HL-60 (cell line): Measurements from ENCODE around the gene SANBR.

ENCODE experiments used
- DNase-seq, 2 experiments: peaks; one replicate each; pipeline ENCODE4 v3.0.0-alpha.2; 2010 to 2020; ENCODE audit warnings: low read depth in 1 of 2, low spot score in 1 of 2
- H3K27ac ChIP-seq: fragments of 250-450 bp; sonication (Bioruptor Pico); replicated peaks from 2 replicates; pipeline ENCODE4 v1.5.1; 2020; ENCODE audit warnings: mild to moderate bottlenecking, moderate library complexity
- H3K27me3 ChIP-seq: fragments of 250-450 bp; sonication (Bioruptor Pico); 2 replicates; pipeline ENCODE4 v1.5.1; 2021; ENCODE audit warnings: mild to moderate bottlenecking, moderate library complexity; ENCODE audit not compliant: insufficient read depth, poor library complexity, severe bottlenecking
- H3K4me3 ChIP-seq: replicated peaks from 2 replicates; pipeline ENCODE4 v1.5.1; 2011; ENCODE audit warnings: mild to moderate bottlenecking, control low read depth, low read length; ENCODE audit not compliant: insufficient read depth
- GABPA ChIP-seq: IDR thresholded peaks from 2 replicates; pipeline ENCODE4 v1.6.1; 2012; ENCODE audit warnings: low read depth
- POLR2AphosphoS5 ChIP-seq: IDR thresholded peaks from 2 replicates; pipeline ENCODE4 v1.6.1; 2012; ENCODE audit warnings: low read depth
- SPI1 ChIP-seq: IDR thresholded peaks from 2 replicates; pipeline ENCODE4 v1.6.1; 2012; ENCODE audit warnings: low read depth, mild to moderate bottlenecking, borderline replicate concordance
- long read RNA-seq: library from polyadenylated mRNA; unstranded; transcript quantifications from one replicate; pipeline ENCODE4 v2.0.0, GENCODE V29; 2020
- TF ChIP-seq, protein P1 (sequence below): IDR thresholded peaks from one replicate; pipeline ENCODE4 v1.5.1; 2011; ENCODE audit warnings: low read length, control low read depth, inconsistent platforms; ENCODE audit not compliant: insufficient read depth
- TF ChIP-seq, protein P2 (sequence below): IDR thresholded peaks from 2 replicates; pipeline ENCODE4 v1.6.1; 2012; ENCODE audit warnings: low read depth; ENCODE audit not compliant: insufficient replicate concordance

Gene SANBR
- long read RNA-seq, partial matches to known transcripts: 3 of 6 reads
- long read RNA-seq, other reads (novel, unspliced or antisense): 3 of 6 reads

DNA sequence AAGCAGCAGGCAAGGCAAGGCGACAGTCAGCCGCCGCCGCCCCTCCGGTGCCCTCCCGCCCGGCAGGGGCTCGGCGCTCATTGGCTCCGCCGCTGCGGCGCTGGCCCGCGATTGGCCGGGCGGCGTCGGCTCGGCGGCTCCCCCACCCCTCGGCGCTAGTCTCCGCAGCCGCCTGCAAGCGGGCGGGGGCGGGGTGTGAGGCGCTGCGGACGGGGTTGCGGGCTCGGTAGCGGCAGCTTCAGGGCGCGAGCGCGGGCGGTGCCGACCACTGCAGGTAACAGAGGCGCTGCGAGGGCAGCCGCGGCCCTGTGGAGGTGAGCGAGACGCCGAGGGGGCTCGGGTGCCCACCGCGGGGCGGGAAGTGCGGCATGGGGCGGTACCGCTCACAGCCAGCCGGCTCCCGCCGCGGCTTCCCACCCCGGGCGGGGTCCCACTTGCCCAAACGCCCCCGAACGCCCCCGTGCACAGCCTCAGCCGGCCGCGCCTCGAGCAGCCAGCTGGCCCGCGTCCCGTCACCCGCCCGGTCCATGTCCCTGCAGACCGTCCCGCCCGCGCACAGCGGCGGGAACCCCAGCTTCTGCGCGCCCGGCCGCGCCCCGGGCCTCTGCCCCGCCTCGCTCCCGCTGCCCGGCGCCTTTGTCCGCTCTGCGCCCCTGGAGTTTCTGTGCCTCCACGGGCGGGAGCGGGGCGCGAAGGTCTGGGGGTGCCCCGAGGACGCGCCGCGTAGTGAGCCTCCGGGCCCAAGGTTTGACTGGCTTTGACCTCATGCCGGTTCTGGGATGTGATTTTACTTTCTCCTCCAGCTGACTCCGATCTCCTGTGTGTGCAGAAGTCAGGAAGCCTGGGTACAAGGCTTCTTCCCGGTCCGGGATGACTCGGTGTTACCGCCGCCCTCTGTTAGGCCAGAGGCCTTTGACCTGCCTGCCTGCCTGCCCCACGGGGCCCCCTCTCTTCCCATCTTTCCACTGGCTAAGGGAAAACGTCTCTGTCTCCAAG lies at the start of gene SANBR:
SANBR (plus strand) TSS at position 158 of the 996 bp plus-strand sequence. CDS start 4,480 bp downstream, outside the sequence.
- H3K27me3 ChIP-seq: no peaks in the 10 kb centered on the region
- no peak within 1 kb of the TSS for H3K27ac ChIP-seq
- DNase-seq: peak; percentile 65 to 87
- peak within 1 kb of the TSS; percentile 85 for H3K4me3 ChIP-seq
- TF ChIP-seq GABPA (no peak), SPI1 (no peak)
- TF ChIP-seq, protein P1, sequence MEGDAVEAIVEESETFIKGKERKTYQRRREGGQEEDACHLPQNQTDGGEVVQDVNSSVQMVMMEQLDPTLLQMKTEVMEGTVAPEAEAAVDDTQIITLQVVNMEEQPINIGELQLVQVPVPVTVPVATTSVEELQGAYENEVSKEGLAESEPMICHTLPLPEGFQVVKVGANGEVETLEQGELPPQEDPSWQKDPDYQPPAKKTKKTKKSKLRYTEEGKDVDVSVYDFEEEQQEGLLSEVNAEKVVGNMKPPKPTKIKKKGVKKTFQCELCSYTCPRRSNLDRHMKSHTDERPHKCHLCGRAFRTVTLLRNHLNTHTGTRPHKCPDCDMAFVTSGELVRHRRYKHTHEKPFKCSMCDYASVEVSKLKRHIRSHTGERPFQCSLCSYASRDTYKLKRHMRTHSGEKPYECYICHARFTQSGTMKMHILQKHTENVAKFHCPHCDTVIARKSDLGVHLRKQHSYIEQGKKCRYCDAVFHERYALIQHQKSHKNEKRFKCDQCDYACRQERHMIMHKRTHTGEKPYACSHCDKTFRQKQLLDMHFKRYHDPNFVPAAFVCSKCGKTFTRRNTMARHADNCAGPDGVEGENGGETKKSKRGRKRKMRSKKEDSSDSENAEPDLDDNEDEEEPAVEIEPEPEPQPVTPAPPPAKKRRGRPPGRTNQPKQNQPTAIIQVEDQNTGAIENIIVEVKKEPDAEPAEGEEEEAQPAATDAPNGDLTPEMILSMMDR: no peak

DNA sequence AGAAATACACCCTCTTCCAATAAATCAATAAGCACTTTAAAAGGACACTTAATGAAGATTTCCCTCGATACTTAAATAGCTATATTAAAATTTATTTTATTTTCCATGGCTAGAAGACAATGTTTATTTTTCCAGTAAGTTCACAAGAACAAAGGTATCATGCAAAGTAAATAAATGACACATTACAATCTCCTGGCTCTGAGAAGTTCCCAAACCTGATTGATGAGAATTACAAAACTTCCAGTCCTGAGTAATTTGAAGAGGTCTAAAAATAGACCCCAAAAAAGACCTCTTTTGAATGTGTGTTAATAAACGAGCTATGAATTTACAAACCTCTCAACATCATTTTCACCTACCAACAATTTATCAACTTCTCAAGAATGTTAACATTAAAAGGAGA lies 49.7 kb upstream of the SANBR start:
- peak overlapping the region; percentile 79 for H3K4me3 ChIP-seq
- no peak overlapping the region for H3K27ac ChIP-seq
- no peak for DNase-seq
- no peaks in the 10 kb centered on the region for H3K27me3 ChIP-seq
- TF ChIP-seq SPI1: no peak
- no peak for TF ChIP-seq GABPA
- TF ChIP-seq, protein P1: no peak
- no peak for TF ChIP-seq POLR2AphosphoS5
- TF ChIP-seq, protein P2, sequence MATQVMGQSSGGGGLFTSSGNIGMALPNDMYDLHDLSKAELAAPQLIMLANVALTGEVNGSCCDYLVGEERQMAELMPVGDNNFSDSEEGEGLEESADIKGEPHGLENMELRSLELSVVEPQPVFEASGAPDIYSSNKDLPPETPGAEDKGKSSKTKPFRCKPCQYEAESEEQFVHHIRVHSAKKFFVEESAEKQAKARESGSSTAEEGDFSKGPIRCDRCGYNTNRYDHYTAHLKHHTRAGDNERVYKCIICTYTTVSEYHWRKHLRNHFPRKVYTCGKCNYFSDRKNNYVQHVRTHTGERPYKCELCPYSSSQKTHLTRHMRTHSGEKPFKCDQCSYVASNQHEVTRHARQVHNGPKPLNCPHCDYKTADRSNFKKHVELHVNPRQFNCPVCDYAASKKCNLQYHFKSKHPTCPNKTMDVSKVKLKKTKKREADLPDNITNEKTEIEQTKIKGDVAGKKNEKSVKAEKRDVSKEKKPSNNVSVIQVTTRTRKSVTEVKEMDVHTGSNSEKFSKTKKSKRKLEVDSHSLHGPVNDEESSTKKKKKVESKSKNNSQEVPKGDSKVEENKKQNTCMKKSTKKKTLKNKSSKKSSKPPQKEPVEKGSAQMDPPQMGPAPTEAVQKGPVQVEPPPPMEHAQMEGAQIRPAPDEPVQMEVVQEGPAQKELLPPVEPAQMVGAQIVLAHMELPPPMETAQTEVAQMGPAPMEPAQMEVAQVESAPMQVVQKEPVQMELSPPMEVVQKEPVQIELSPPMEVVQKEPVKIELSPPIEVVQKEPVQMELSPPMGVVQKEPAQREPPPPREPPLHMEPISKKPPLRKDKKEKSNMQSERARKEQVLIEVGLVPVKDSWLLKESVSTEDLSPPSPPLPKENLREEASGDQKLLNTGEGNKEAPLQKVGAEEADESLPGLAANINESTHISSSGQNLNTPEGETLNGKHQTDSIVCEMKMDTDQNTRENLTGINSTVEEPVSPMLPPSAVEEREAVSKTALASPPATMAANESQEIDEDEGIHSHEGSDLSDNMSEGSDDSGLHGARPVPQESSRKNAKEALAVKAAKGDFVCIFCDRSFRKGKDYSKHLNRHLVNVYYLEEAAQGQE: no peak

GRCh38 chr2:61016392-61017002 lies 49.2 kb upstream of the SANBR start:
- DNase-seq: no peak
- no peaks in the 10 kb centered on the region for H3K27me3 ChIP-seq
- no peak for TF ChIP-seq POLR2AphosphoS5
- TF ChIP-seq SPI1: no peak
- TF ChIP-seq, protein P2: no peak
- TF ChIP-seq, protein P1: no peak
- TF ChIP-seq GABPA: no peak
- peak overlapping the region; percentile 94 for H3K27ac ChIP-seq
- peak overlapping the region; percentile 79 for H3K4me3 ChIP-seq
